GM10248 (cell line): ENCODE results near the gene FBXO42.

Source experiments
- CTCF ChIA-PET: fragments of 300-600 bp; sonication (Branson Sonifier 250); formaldehyde crosslinking; extraction: SDS; loops from one replicate; lab custom pipeline; 2021; ENCODE audit warnings: antibody characterized with exemption; lab: Yijun Ruan, JAX
- POLR2A ChIA-PET: fragments of 350-650 bp; sonication (Branson Sonifier 250); formaldehyde crosslinking; extraction: SDS; loops from one replicate; lab custom pipeline; 2020; ENCODE audit warnings: antibody characterized with exemption; lab: Yijun Ruan, JAX
- DNase-seq: peaks from one replicate; pipeline ENCODE4 v3.0.0; 2012; ENCODE audit errors: extremely low spot score
- TF ChIP-seq, protein P1 (sequence below): IDR thresholded peaks from 2 replicates; pipeline ENCODE4 v1.5.1; 2012; ENCODE audit warnings: mild to moderate bottlenecking, low read depth; ENCODE audit errors: extremely low read depth, missing control alignments, control extremely low read depth

FBXO42 gene

DNA sequence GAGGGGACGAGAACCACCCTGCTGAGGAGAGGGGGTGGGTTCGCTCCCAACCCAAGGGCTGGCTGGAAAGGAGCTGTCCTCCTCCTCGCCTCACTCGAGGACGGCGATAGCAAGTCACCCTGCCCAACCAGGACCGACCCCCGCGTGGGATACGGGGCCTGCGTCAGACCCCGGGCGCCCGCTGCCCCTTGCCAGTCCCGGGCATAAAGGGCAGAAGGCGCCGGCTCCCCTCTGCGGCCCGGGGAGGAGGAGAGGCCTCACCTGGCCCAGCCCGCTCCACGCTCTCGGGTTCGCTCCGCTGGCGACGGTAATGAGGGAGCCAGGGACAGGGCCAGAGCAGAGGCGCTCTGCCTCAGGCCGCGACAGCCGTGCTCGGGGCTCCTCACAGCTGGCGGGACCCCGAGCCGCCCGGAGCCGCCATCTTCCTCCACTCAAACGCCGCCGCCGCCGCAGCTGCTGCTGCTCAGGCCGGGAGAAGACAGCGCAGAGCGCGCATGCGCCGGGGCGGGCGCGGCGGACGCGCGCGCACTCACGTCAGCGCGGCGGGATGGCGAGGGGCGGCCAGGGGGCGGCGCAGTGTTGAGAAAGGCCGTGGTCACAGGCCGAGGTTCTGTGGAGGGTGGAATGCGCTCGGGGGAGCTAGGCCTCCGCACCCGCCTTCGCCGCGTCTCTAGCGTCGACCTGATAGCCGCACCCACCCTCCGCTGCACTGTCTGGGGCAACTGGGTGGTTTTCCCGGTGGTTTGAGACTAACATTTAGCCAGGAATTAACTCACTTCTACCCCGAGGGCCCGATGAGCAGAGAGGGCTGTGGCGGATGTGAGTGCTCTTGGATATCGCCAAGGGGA, at the start of gene FBXO42:
TSS of gene FBXO42 (minus strand) at position 487 of the 848 bp plus-strand sequence. CDS start 37,062 bp downstream, outside the sequence.
- TF ChIP-seq, protein P1, sequence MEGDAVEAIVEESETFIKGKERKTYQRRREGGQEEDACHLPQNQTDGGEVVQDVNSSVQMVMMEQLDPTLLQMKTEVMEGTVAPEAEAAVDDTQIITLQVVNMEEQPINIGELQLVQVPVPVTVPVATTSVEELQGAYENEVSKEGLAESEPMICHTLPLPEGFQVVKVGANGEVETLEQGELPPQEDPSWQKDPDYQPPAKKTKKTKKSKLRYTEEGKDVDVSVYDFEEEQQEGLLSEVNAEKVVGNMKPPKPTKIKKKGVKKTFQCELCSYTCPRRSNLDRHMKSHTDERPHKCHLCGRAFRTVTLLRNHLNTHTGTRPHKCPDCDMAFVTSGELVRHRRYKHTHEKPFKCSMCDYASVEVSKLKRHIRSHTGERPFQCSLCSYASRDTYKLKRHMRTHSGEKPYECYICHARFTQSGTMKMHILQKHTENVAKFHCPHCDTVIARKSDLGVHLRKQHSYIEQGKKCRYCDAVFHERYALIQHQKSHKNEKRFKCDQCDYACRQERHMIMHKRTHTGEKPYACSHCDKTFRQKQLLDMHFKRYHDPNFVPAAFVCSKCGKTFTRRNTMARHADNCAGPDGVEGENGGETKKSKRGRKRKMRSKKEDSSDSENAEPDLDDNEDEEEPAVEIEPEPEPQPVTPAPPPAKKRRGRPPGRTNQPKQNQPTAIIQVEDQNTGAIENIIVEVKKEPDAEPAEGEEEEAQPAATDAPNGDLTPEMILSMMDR = peak; percentile 56
- ChIA-PET POLR2A (interaction anchor here (0.9 to 1.0 kb wide), 2 partner anchors 10 to 16 kb away, joined by 4 read pairs; no protein-coding TSS in a partner anchor), CTCF (interaction anchor here (0.6 to 5.2 kb wide), 10 partner anchors 8 to 145 kb away, joined by 3 to 70 read pairs (median 3); partner anchors contain the start of gene SZRD1)
- DNase-seq = peak; percentile 95

DNA sequence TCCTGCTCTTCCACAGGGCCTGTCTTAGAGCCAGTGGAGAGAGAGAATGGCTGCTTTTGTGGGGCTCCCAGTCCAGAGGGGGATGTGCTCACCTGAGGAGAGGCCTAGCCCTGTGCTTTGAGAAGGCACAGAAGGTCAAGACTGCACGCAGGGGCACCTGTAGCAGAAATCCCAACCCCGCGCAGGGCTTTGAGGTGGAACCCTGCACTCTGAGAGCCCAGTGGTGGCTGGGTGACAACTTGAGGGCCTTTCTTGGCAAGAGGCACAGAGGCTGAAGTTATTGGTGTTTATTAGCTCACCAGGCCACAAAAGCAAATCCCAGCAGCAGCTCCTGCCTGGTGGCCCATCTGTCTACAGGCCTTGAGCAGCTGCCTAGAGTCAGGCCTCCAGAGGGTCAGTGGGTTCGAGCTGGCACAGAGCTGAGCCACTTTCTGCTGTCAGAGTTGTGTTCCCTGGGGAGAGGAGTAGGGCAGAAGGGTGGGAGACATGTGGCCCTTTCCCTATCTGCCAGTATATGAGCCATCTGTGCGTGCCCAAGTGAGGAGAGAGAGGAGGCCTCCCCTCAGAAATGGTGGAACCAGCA, 46.2 kb upstream of the FBXO42 start:
- TF ChIP-seq, protein P1 = no peak
- ChIA-PET POLR2A (no interaction called here), CTCF (no interaction called here)
- DNase-seq = no peak

DNA sequence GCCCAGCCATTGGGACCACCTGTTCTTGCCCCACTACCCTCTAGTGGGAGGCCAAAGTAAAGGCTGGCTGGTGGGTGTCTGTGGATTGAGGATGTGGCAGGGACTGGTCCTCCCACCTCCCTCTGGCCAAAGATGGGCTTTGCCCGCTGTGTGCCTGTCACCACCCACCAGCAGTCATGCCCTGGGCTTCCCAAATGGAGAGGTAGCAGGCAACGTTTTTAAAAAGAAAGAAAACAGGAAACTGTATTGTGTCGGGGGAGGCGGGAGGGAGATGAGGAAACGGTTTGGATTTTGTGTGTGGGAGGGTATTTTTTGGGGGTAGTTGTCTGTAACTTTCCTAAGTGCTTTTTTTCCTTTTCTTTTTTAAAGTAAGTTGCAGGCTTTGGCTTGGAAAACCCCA, 44.8 kb upstream of the FBXO42 start:
- CTCF ChIA-PET = interaction anchor here (2.0 kb wide), 1 partner anchor 10 kb away, joined by 5 read pairs; no protein-coding TSS in a partner anchor
- DNase-seq = no peak
- TF ChIP-seq, protein P1 = no peak
- POLR2A ChIA-PET = no interaction called here

DNA sequence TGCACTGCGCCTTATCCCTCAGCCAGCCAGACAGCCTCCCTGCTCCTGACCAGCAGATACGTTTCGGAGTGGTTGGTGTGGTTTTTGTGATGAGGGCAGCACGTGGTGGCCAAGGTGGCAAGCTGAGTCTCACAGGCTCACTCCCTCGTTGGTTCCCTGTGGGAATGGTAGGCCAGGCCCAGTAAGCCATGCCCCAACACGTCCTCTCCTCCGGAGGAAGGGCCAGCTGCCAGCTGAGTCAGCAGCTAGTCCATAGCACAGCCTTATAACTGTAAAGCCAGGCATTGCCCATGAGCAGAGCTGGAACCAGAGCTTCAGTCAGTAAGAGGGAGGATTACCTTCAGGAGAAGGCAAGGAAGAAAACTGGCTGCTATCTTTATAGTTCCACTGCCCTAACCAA, 44.3 kb upstream of the FBXO42 start:
- ChIA-PET CTCF (interaction anchor here (1.1 to 2.0 kb wide), 3 partner anchors 9 to 17 kb away, joined by 4 to 6 read pairs (median 5); no protein-coding TSS in a partner anchor), POLR2A (no interaction called here)
- TF ChIP-seq, protein P1 = no peak
- DNase-seq = no peak

DNA sequence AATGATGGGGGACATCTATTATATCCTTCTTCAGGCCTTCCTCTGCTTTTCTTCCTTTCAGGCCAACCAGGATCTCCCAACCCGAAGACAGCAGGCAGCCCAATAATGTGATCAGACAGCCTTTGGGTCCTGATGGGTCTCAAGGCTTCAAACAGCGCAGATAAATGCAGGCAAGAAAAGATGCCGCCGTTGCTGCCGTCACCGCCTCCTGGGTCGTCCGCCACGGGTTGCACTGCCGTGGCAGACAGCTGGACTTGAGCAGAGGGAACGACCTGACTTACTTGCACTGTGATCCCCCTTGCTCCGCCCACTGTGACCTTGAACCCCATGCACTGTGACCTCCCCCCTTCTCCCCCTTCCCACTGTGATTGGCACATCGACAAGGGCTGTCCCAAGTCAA, 42.7 kb upstream of the FBXO42 start:
- no peak for DNase-seq
- TF ChIP-seq, protein P1 = no peak
- ChIA-PET CTCF (interaction anchor here (1.6 kb wide), 1 partner anchor 15 kb away, joined by 6 read pairs; no protein-coding TSS in a partner anchor), POLR2A (no interaction called here)

DNA sequence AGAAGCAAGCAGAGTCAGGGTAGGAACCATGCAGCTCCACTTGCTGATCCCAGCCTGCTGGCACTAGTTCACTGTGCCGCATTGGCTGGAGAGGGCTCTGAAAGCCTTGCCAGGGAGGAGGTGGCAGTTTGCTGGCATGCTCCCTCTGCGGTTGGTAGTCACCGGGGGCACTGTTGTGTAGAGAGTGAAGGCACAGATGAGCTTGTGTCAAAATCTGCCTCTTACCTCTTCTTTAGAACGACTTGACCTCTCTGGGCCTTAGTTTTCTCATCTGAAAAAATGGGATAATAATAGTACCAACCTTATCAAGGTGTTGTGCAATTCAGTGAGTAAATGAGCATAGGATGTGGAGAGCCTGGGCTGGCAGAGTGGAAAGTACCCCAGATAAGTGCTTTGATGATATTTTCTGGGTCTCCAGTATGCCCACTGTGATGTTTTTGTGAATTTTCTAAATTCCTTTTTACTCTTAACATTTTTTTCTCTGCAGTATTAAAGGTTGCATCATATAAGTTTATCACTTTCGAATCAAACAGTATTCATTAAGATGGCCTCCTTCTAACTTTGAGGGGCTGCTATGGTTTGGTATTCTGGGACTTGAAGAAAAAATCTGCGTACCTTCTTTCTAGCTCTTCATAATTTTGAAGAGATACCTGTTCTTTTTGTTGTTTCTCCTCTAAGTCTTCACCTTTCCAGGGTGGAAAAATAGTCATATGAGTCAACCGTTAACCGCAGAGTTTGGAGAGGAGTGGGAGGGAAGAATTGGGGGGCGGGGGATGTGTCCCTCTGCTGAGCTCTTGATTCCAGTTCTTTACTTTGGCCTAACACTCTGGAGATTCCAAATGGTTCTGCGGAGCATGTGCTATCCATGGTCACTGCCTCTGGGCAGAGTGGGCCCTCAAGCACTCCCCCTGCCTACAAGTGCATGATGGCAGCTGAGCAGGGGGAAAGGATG, 41.6 kb upstream of the FBXO42 start:
- ChIA-PET CTCF (interaction anchor here (1.8 kb wide), 1 partner anchor 46 kb away, joined by 4 read pairs; the partner anchor contains the start of gene NECAP2), POLR2A (no interaction called here)
- TF ChIP-seq, protein P1 = no peak
- no peak for DNase-seq
